Ishikawa (cell line): ENCODE data around the gene HECTD2.

Experiments used
- CEBPB ChIP-seq: IDR thresholded peaks from 2 replicates; pipeline ENCODE4 v1.6.1; 2012
- EP300 ChIP-seq: IDR thresholded peaks from 2 replicates; pipeline ENCODE4 v1.6.1; 2012; ENCODE audit warnings: borderline replicate concordance
- NFIC ChIP-seq: IDR thresholded peaks from 2 replicates; pipeline ENCODE4 v1.6.1; 2012
- TEAD4 ChIP-seq: IDR thresholded peaks from 2 replicates; pipeline ENCODE4 v1.6.1; 2012
- YY1 ChIP-seq: IDR thresholded peaks from 2 replicates; pipeline ENCODE4 v1.6.1; 2012; ENCODE audit warnings: low read depth
- TF ChIP-seq, protein P1 (sequence below): IDR thresholded peaks from 2 replicates; pipeline ENCODE4 v1.6.1; 2012
- TF ChIP-seq, protein P2 (sequence below): IDR thresholded peaks from 2 replicates; pipeline ENCODE4 v1.6.1; 2012; ENCODE audit warnings: low read depth, mild to moderate bottlenecking

DNA sequence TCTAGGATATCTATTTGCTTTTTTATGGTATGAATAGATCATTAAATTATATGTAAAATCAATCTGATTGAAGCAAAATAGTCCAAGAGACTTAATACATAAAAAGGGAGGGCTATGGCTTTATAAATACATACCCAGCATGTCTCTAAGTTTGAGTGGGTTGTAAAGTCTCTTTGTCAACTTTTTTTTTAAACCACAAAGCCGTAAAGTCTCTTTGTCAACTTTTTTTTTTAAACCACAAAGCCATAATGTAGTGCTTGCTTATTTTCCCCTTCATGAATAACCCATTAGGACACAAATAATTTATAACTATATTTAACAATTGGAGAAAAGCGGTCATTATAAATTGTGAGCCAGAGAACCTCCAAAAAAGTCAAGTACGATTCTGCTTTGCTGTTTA is 5.7 kb downstream of the HECTD2 start:
- TF ChIP-seq, protein P1, sequence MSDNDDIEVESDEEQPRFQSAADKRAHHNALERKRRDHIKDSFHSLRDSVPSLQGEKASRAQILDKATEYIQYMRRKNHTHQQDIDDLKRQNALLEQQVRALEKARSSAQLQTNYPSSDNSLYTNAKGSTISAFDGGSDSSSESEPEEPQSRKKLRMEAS = no peak
- TF ChIP-seq, protein P2, sequence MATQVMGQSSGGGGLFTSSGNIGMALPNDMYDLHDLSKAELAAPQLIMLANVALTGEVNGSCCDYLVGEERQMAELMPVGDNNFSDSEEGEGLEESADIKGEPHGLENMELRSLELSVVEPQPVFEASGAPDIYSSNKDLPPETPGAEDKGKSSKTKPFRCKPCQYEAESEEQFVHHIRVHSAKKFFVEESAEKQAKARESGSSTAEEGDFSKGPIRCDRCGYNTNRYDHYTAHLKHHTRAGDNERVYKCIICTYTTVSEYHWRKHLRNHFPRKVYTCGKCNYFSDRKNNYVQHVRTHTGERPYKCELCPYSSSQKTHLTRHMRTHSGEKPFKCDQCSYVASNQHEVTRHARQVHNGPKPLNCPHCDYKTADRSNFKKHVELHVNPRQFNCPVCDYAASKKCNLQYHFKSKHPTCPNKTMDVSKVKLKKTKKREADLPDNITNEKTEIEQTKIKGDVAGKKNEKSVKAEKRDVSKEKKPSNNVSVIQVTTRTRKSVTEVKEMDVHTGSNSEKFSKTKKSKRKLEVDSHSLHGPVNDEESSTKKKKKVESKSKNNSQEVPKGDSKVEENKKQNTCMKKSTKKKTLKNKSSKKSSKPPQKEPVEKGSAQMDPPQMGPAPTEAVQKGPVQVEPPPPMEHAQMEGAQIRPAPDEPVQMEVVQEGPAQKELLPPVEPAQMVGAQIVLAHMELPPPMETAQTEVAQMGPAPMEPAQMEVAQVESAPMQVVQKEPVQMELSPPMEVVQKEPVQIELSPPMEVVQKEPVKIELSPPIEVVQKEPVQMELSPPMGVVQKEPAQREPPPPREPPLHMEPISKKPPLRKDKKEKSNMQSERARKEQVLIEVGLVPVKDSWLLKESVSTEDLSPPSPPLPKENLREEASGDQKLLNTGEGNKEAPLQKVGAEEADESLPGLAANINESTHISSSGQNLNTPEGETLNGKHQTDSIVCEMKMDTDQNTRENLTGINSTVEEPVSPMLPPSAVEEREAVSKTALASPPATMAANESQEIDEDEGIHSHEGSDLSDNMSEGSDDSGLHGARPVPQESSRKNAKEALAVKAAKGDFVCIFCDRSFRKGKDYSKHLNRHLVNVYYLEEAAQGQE = no peak
- TF ChIP-seq NFIC (no peak), TEAD4 (no peak), YY1 (no peak), EP300 (no peak), CEBPB (no peak)
